Middle frontal gyrus (tissue), 1 donor: ENCODE measurements around the gene SCRN3.
"Not testable (repeated sequence)": the region's sequence is repeated elsewhere in the genome, so short reads cannot be mapped to it uniquely, and the experiment has no call there.

Experiments used
- DNase-seq: peaks from one replicate; pipeline ENCODE4 v3.0.0-alpha.2; 2015; ENCODE audit warnings: low spot score; ENCODE audit errors: extremely low spot score

Gene SCRN3

GRCh38 chr2:174395284-174395968 lies at the start of gene SCRN3:
TSS of gene SCRN3 (plus strand) at chr2:174395730. CDS start at chr2:174398284, 2,554 bp downstream.
- DNase-seq = peak; percentile 68

GRCh38 chr2:174350018-174350417 lies 45.5 kb upstream of the SCRN3 start:
- peak; percentile 29 for DNase-seq

GRCh38 chr2:174350593-174351181 lies 44.8 kb upstream of the SCRN3 start:
- no peak for DNase-seq

GRCh38 chr2:174353004-174353403 lies 42.5 kb upstream of the SCRN3 start:
- no peak for DNase-seq

GRCh38 chr2:174356347-174356746 lies 39.2 kb upstream of the SCRN3 start:
- no peak for DNase-seq

GRCh38 chr2:174359663-174360062 lies 35.9 kb upstream of the SCRN3 start:
- DNase-seq = not testable (repeated sequence)

- no peak for DNase-seq
Observed at GRCh38 chr2:174362949-174363348, 32.6 kb upstream of the SCRN3 start.

- not testable (repeated sequence) for DNase-seq
Observed at GRCh38 chr2:174363492-174364225, 31.9 kb upstream of the SCRN3 start.

GRCh38 chr2:174364628-174365027 lies 30.9 kb upstream of the SCRN3 start:
- DNase-seq = no peak

- DNase-seq = no peak
Observed at GRCh38 chr2:174365571-174365970, 30.0 kb upstream of the SCRN3 start.

- no peak for DNase-seq
Observed at GRCh38 chr2:174368691-174369090, 26.8 kb upstream of the SCRN3 start.

GRCh38 chr2:174376967-174377366 lies 18.6 kb upstream of the SCRN3 start:
- no peak for DNase-seq

GRCh38 chr2:174383796-174384195 lies 11.7 kb upstream of the SCRN3 start:
- no peak for DNase-seq

GRCh38 chr2:174385201-174385600 lies 10.3 kb upstream of the SCRN3 start:
- DNase-seq = no peak

GRCh38 chr2:174388706-174389105 lies 6.8 kb upstream of the SCRN3 start:
- not testable (repeated sequence) for DNase-seq

GRCh38 chr2:174389542-174389941 lies 6.0 kb upstream of the SCRN3 start:
- no peak for DNase-seq

- not testable (repeated sequence) for DNase-seq
Observed at GRCh38 chr2:174390303-174390702, 5.2 kb upstream of the SCRN3 start.

- no peak for DNase-seq
Observed at GRCh38 chr2:174392706-174393105, 2.8 kb upstream of the SCRN3 start.

GRCh38 chr2:174395969-174396630 lies 570 bp downstream of the SCRN3 start:
- no peak for DNase-seq

GRCh38 chr2:174397773-174398172 lies 2.2 kb downstream of the SCRN3 start:
- no peak for DNase-seq

- no peak for DNase-seq
Observed at GRCh38 chr2:174399171-174399570, 3.6 kb downstream of the SCRN3 start.

GRCh38 chr2:174400853-174401252 lies 5.3 kb downstream of the SCRN3 start:
- DNase-seq = no peak
